HCT116 (cell line): ENCODE results near the gene PCBP3. TPM values are rescaled to one million over a fixed set of nuclear protein-coding genes. Genes with fewer than 3 reads are reported as not detected.

Source experiments
- ATAC-seq: fragments of 200-7000 bp; cut with Tn5 transposase; 2 replicates; pipeline ENCODE4 v1.9.1; 2020; ENCODE audit warnings: mild to moderate bottlenecking, moderate library complexity
- BruUV-seq: library from RNA; stranded (reverse); fragments of 400-500 nt; replicated peaks from 2 replicates; lab custom pipeline; 2021; lab: Mats Ljungman, UMichigan
- CTCF ChIA-PET: fragments of 300-600 bp; sonication (Branson Sonifier 250); formaldehyde crosslinking; loops from one replicate; lab custom pipeline; 2021; ENCODE audit warnings: antibody characterized with exemption; lab: Charles Lee
- POLR2A ChIA-PET: fragments of 300-600, 350-600 bp; sonication (Branson Sonifier 250); formaldehyde crosslinking; loops from one replicate; lab custom pipeline; 2021; ENCODE audit warnings: antibody characterized with exemption; lab: Charles Lee
- RAD21 ChIA-PET, 2 experiments: fragments of 300-600 bp; sonication (Branson Sonifier 250); formaldehyde crosslinking; loops; one replicate each; lab custom pipeline; 2023; ENCODE audit warnings: low total read pairs in 2 of 2; ENCODE audit not compliant: uncharacterized antibody in 2 of 2, unreplicated experiment in 2 of 2, low non-redundant PET in 1 of 2; lab: Charles Lee
- DNase-seq: peaks from one replicate; pipeline ENCODE4 v3.0.0-alpha.2; 2010; ENCODE audit warnings: low read depth, low spot score
- H2AFZ ChIP-seq: fragments of 200-600 bp; shearing (Covaris generic), sonication (generic); 2 replicates; pipeline ENCODE4 v1.6.1; 2017; ENCODE audit warnings: low read depth, mixed run types, mixed read lengths, antibody characterized with exemption, low read length; ENCODE audit not compliant: poor library complexity, severe bottlenecking
- H3K27ac ChIP-seq: 2 replicates; pipeline ENCODE4 v1.5.1; 2012; ENCODE audit warnings: low read depth, low read length
- H3K27me3 ChIP-seq: fragments of 200-600 bp; sonication (generic); 2 replicates; pipeline ENCODE4 v1.6.1; 2016; ENCODE audit warnings: mixed run types, low read length, mixed read lengths; ENCODE audit not compliant: insufficient read depth
- H3K36me3 ChIP-seq, 2 experiments: fragments of 200-500 bp in 1 of 2; fragments of 200-600 bp in 1 of 2; sonication (Bioruptor generic) in 1 of 2; sonication (generic) in 1 of 2; 2 replicates each; pipeline versions ENCODE4 v1.5.1 to v1.6.1; 2014 to 2016; ENCODE audit warnings: low read length in 2 of 2, inconsistent platforms in 1 of 2, mixed read lengths in 1 of 2, mixed run types in 1 of 2; ENCODE audit not compliant: insufficient read depth in 2 of 2, control insufficient read depth in 1 of 2
- H3K4me1 ChIP-seq, 2 experiments: fragments of 200-600 bp in 1 of 2; sonication (generic) in 1 of 2; 2 replicates each; pipeline versions ENCODE4 v1.5.1 to v1.6.1; 2012 to 2017; ENCODE audit warnings: low read length in 2 of 2, inconsistent platforms in 1 of 2, mild to moderate bottlenecking in 1 of 2, mixed read lengths in 1 of 2, mixed run types in 1 of 2, moderate library complexity in 1 of 2; ENCODE audit not compliant: insufficient read depth in 2 of 2, control insufficient read depth in 1 of 2
- H3K4me2 ChIP-seq: fragments of 200-600 bp; sonication (generic); 2 replicates; pipeline ENCODE4 v1.6.1; 2017; ENCODE audit warnings: mixed run types, low read length, mixed read lengths
- H3K4me3 ChIP-seq, 2 experiments: fragments of 200-600 bp in 1 of 2; sonication (generic) in 1 of 2; replicated peaks in 1 of 2; 2 replicates each; pipeline ENCODE4 v1.5.1; 2011 to 2016; ENCODE audit warnings: low read length in 2 of 2, control low read depth in 1 of 2, low read depth in 1 of 2, mild to moderate bottlenecking in 1 of 2, mixed read lengths in 1 of 2, mixed run types in 1 of 2
- H3K79me2 ChIP-seq: fragments of 200-600 bp; sonication (generic); 2 replicates; pipeline ENCODE4 v1.6.1; 2017; ENCODE audit warnings: mild to moderate bottlenecking, mixed run types, low read length, moderate library complexity, mixed read lengths; ENCODE audit not compliant: insufficient read depth
- H3K9ac ChIP-seq: fragments of 200-600 bp; sonication (generic); 2 replicates; pipeline ENCODE4 v1.6.1; 2016; ENCODE audit warnings: low read length, mixed read lengths
- H3K9me2 ChIP-seq: fragments of 200-600 bp; sonication (generic), shearing (Covaris generic); 2 replicates; pipeline ENCODE4 v1.6.1; 2017; ENCODE audit warnings: mixed run types, mild to moderate bottlenecking, moderate library complexity; ENCODE audit not compliant: insufficient read depth
- H3K9me3 ChIP-seq, 2 experiments: fragments of 200-500 bp in 1 of 2; fragments of 200-600 bp in 1 of 2; sonication (Bioruptor generic) in 1 of 2; sonication (generic) in 1 of 2; 2 replicates each; pipeline ENCODE4 v1.6.1; 2014 to 2017; ENCODE audit warnings: low read length in 2 of 2, mixed read lengths in 2 of 2, inconsistent platforms in 1 of 2, low read depth in 1 of 2, mild to moderate bottlenecking in 1 of 2, mixed run types in 1 of 2, moderate library complexity in 1 of 2; ENCODE audit not compliant: control insufficient read depth in 1 of 2, insufficient read depth in 1 of 2
- H4K20me1 ChIP-seq: fragments of 200-600 bp; sonication (generic), shearing (Covaris generic); 2 replicates; pipeline ENCODE4 v1.6.1; 2017; ENCODE audit warnings: mixed run types, mild to moderate bottlenecking, moderate library complexity; ENCODE audit not compliant: insufficient read depth
- ATF3 ChIP-seq: IDR thresholded peaks from 2 replicates; pipeline ENCODE4 v1.6.1; 2012
- JUND ChIP-seq: IDR thresholded peaks from 2 replicates; pipeline ENCODE4 v1.6.1; 2012
- ZBTB33 ChIP-seq: IDR thresholded peaks from 2 replicates; pipeline ENCODE4 v1.6.1; 2011; ENCODE audit warnings: mild to moderate bottlenecking, low read length, moderate library complexity; ENCODE audit not compliant: insufficient replicate concordance; ENCODE audit errors: extremely low read depth
- intact Hi-C: fragments of 100-400 bp; cut with micrococcal nuclease; formaldehyde crosslinking; loops from 2 replicates; pipeline ENCODE4 v1.10.0; 2022
- total RNA-seq: library from RNA; stranded (reverse); gene quantifications from one replicate; pipeline ENCODE4 v1.2.1, GENCODE V29; 2021; ENCODE audit not compliant: unreplicated experiment

Gene PCBP3
- total RNA-seq, 1 experiment from 2014 or later = 3.1 TPM

DNA sequence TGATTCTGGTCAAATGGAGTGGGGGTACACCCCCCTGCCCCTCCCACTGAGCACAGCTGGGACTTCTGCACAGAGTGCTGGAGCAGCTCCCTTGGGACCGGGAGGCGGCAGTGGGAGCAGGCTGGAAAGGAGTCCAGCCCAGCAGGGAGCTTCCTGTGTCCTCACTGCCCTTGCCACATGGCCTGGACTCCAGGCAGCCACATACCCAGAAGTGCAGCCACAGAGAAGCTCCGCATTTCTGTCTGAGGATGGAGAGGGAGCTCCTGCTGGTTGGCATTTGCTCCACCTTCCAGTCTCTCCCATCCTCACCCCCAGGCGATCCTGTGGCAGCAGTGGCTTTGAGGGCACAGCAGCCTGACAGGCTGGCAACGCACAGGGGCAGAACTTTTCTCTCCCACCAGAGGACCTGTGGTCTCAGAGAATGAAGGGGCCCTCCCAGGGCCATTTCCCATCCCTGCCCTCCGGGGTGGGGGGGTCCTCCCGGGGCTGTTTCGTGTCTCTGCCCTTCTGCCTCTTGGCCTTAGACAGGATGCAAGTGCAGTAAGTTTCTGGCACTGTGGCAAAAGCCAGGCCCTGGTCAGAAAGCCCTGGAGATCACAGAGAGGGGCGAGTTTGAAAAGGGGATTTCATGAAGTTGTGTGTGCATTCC lies 234.4 kb downstream of the PCBP3 start:
- ATAC-seq = no peak
- H3K9ac ChIP-seq = no peak overlapping the region
- H3K9me3 ChIP-seq = no peaks in the 10 kb centered on the region
- peaks cover 0 to 8% of the 10 kb centered on the region in 2 experiments; a peak in 2 of 4 replicates for H3K4me1 ChIP-seq
- no peak overlapping the region for H3K4me3 ChIP-seq
- no peak overlapping the region for H2AFZ ChIP-seq
- intact Hi-C loops = no loop called here
- H3K36me3 ChIP-seq = no peaks in the 10 kb centered on the region
- no peaks in the 10 kb centered on the region for H4K20me1 ChIP-seq
- no peak overlapping the region for H3K27ac ChIP-seq
- ChIA-PET CTCF (interaction anchor here (1.0 to 1.2 kb wide), 2 partner anchors 9 to 322 kb away, joined by 3 to 4 read pairs; no protein-coding TSS in a partner anchor), RAD21 (interaction anchor here in 1 of 2 experiments (0.9 kb wide), 1 partner anchor 33 kb away, joined by 3 read pairs; no protein-coding TSS in a partner anchor), POLR2A (no interaction called here)
- TF ChIP-seq JUND = no peak
- no peak for TF ChIP-seq ZBTB33
- no peak for TF ChIP-seq ATF3
- BruUV-seq = no TSS peak
- H3K4me2 ChIP-seq = no peak overlapping the region
- no peak for DNase-seq
- no peaks in the 10 kb centered on the region for H3K9me2 ChIP-seq
- no peaks in the 10 kb centered on the region for H3K27me3 ChIP-seq
- no peaks in the 10 kb centered on the region for H3K79me2 ChIP-seq
